H9 (cell line): ENCODE measurements around the gene ACTR2. TPM values are rescaled to one million over a fixed set of nuclear protein-coding genes. Genes with fewer than 3 reads are reported as not detected.

Experiments used
- DNase-seq: peaks from one replicate; pipeline ENCODE4 v3.0.0-alpha.2; 2017
- H2AFZ ChIP-seq: one replicate; pipeline ENCODE4 v1.6.1; 2013; ENCODE audit warnings: mild to moderate bottlenecking, low read length, control low read depth, moderate library complexity
- H2AK5ac ChIP-seq: 2 replicates; pipeline ENCODE4 v1.6.1; 2013; ENCODE audit warnings: low read length, control low read depth, mixed read lengths; ENCODE audit not compliant: insufficient read length
- H2BK120ac ChIP-seq: one replicate; pipeline ENCODE4 v1.6.1; 2013; ENCODE audit warnings: low read depth, mild to moderate bottlenecking, low read length, control low read depth, inconsistent platforms; ENCODE audit not compliant: poor library complexity, severe bottlenecking
- H2BK12ac ChIP-seq: 2 replicates; pipeline ENCODE4 v1.6.1; 2013; ENCODE audit warnings: low read length, control low read depth, mixed read lengths, low read depth; ENCODE audit not compliant: insufficient read length
- H2BK15ac ChIP-seq: 2 replicates; pipeline ENCODE4 v1.6.1; 2013; ENCODE audit warnings: low read depth, low read length, control low read depth
- H2BK20ac ChIP-seq: one replicate; pipeline ENCODE4 v1.6.1; 2013; ENCODE audit warnings: low read depth, mild to moderate bottlenecking, low read length, control low read depth, inconsistent platforms; ENCODE audit not compliant: poor library complexity, severe bottlenecking
- H2BK5ac ChIP-seq: 2 replicates; pipeline ENCODE4 v1.6.1; 2013; ENCODE audit warnings: low read length, control low read depth, mixed read lengths; ENCODE audit not compliant: insufficient read length
- H3K14ac ChIP-seq: 2 replicates; pipeline ENCODE4 v1.6.1; 2013; ENCODE audit warnings: low read length, control low read depth; ENCODE audit not compliant: insufficient read depth
- H3K18ac ChIP-seq: 2 replicates; pipeline ENCODE4 v1.6.1; 2013; ENCODE audit warnings: low read depth, mild to moderate bottlenecking, mixed read lengths, low read length, control low read depth; ENCODE audit not compliant: insufficient read length
- H3K23ac ChIP-seq: 2 replicates; pipeline ENCODE4 v1.6.1; 2013; ENCODE audit warnings: low read length, control low read depth, mixed read lengths, low read depth; ENCODE audit not compliant: insufficient read length
- H3K23me2 ChIP-seq: 2 replicates; pipeline ENCODE4 v1.6.1; 2013; ENCODE audit warnings: low read depth, mild to moderate bottlenecking, mixed read lengths, low read length, control low read depth; ENCODE audit not compliant: insufficient read length, poor library complexity, severe bottlenecking
- H3K27ac ChIP-seq: 2 replicates; pipeline ENCODE4 v1.5.1; 2013; ENCODE audit warnings: low read length, control low read depth, mixed read lengths, low read depth; ENCODE audit not compliant: insufficient read length
- H3K27me3 ChIP-seq: 2 replicates; pipeline ENCODE4 v1.6.1; 2013; ENCODE audit warnings: low read length, control low read depth, inconsistent platforms; ENCODE audit not compliant: insufficient read depth
- H3K4ac ChIP-seq: 2 replicates; pipeline ENCODE4 v1.6.1; 2013; ENCODE audit warnings: low read depth, mild to moderate bottlenecking, control low read depth, inconsistent platforms, low read length, moderate library complexity
- H3K4me1 ChIP-seq: 2 replicates; pipeline ENCODE4 v1.6.1; 2013; ENCODE audit warnings: low read length, control low read depth, inconsistent platforms; ENCODE audit not compliant: insufficient read depth
- H3K4me2 ChIP-seq: 2 replicates; pipeline ENCODE4 v1.6.1; 2013; ENCODE audit warnings: low read length, control low read depth, mixed read lengths; ENCODE audit not compliant: insufficient read length, insufficient read depth
- H3K56ac ChIP-seq: 2 replicates; pipeline ENCODE4 v1.6.1; 2013; ENCODE audit warnings: low read depth, mild to moderate bottlenecking, mixed read lengths, low read length, control low read depth; ENCODE audit not compliant: insufficient read length
- H3K79me1 ChIP-seq: 2 replicates; pipeline ENCODE4 v1.6.1; 2013; ENCODE audit warnings: low read depth, mild to moderate bottlenecking, moderate library complexity, low read length, control low read depth, inconsistent platforms; ENCODE audit not compliant: insufficient read depth, poor library complexity, severe bottlenecking
- H3K79me2 ChIP-seq: 2 replicates; pipeline ENCODE4 v1.6.1; 2013; ENCODE audit warnings: low read length, control low read depth, inconsistent platforms; ENCODE audit not compliant: insufficient read depth
- H3K9ac ChIP-seq: 2 replicates; pipeline ENCODE4 v1.6.1; 2013; ENCODE audit warnings: low read length, control low read depth, mixed read lengths; ENCODE audit not compliant: insufficient read length; ENCODE audit errors: extremely low read depth
- H3K9me3 ChIP-seq: one replicate; pipeline ENCODE4 v1.6.1; 2013; ENCODE audit warnings: low read depth, low read length, inconsistent platforms; ENCODE audit not compliant: control insufficient read depth
- H3T11ph ChIP-seq: one replicate; pipeline ENCODE4 v1.6.1; 2013; ENCODE audit warnings: mild to moderate bottlenecking, low read length, control low read depth, inconsistent platforms
- H4K20me1 ChIP-seq: one replicate; pipeline ENCODE4 v1.6.1; 2013; ENCODE audit not compliant: control insufficient read depth, insufficient read length, insufficient read depth
- H4K5ac ChIP-seq: 2 replicates; pipeline ENCODE4 v1.6.1; 2013; ENCODE audit warnings: low read depth, mild to moderate bottlenecking, mixed read lengths, low read length, control low read depth; ENCODE audit not compliant: insufficient read length
- H4K8ac ChIP-seq: replicated peaks from 2 replicates; pipeline ENCODE4 v1.6.1; 2013; ENCODE audit warnings: low read length, control low read depth, mixed read lengths, low read depth; ENCODE audit not compliant: insufficient read length
- H4K91ac ChIP-seq: 2 replicates; pipeline ENCODE4 v1.6.1; 2013; ENCODE audit warnings: low read depth, mild to moderate bottlenecking, moderate library complexity, mixed read lengths, low read length, control low read depth; ENCODE audit not compliant: insufficient read length
- H3K27ac Mint-ChIP-seq, 3 experiments: 2 replicates in 2 of 3; 3 replicates in 1 of 3; pipeline ENCODE4 v1.8.0; 2020 to 2021; ENCODE audit warnings: mixed read lengths in 3 of 3, mild to moderate bottlenecking in 1 of 3, moderate library complexity in 1 of 3
- H3K27me3 Mint-ChIP-seq: 2 replicates; pipeline ENCODE4 v1.8.0; 2021; ENCODE audit warnings: low read depth, mild to moderate bottlenecking, moderate library complexity, mixed read lengths
- H3K36me3 Mint-ChIP-seq, 3 experiments: 2 replicates in 2 of 3; 3 replicates in 1 of 3; pipeline ENCODE4 v1.8.0; 2020 to 2021; ENCODE audit warnings: low read depth in 3 of 3, mixed read lengths in 3 of 3; ENCODE audit not compliant: insufficient read depth in 1 of 3
- H3K4me1 Mint-ChIP-seq, 2 experiments: 2 replicates each; pipeline ENCODE4 v1.8.0; 2020; ENCODE audit warnings: mixed read lengths in 2 of 2
- H3K4me3 Mint-ChIP-seq, 2 experiments: 2 replicates in 1 of 2; 3 replicates in 1 of 2; pipeline ENCODE4 v1.8.0; 2020 to 2021; ENCODE audit warnings: mild to moderate bottlenecking in 2 of 2, mixed read lengths in 2 of 2, moderate library complexity in 1 of 2
- H3K9me3 Mint-ChIP-seq, 2 experiments: 2 replicates in 1 of 2; 3 replicates in 1 of 2; pipeline ENCODE4 v1.8.0; 2020; ENCODE audit warnings: mild to moderate bottlenecking in 2 of 2, mixed read lengths in 2 of 2, moderate library complexity in 1 of 2
- WGBS: extraction: QIAGEN DNeasy Blood & Tissue Kit; methylation state at CpG from one replicate; pipeline ENCODE4 v1.1.7; 2013; ENCODE audit warnings: missing lambda C conversion rate, low lambda C conversion rate, mixed read lengths; ENCODE audit not compliant: insufficient read length; ENCODE audit errors: extremely low coverage; 5-methylcytosine and 5-hydroxymethylcytosine counted together
- total RNA-seq: library from RNA; stranded (reverse); gene quantifications from 2 replicates; pipeline ENCODE4 v1.2.1, GENCODE V29; 2021
- TF ChIP-seq, protein P1 (sequence below): fragments of 200-600 bp; sonication (generic); conservative IDR thresholded peaks from 3 replicates; pipeline ENCODE4 v1.8.0; 2021; ENCODE audit warnings: antibody characterized with exemption, mild to moderate bottlenecking

The ACTR2 gene
- total RNA-seq, 1 experiment from 2014 or later = 176 TPM

GRCh38 chr2:65282477-65283053 lies 54.9 kb downstream of the ACTR2 start:
- Histone ChIP-seq H3K23me2 (no peaks in the 10 kb centered on the region), H2BK120ac (no peak overlapping the region), H3K14ac (no peak overlapping the region), H3K18ac (no peak overlapping the region), H4K91ac (no peak overlapping the region), H2BK5ac (no peak overlapping the region), H3K4me2 (no peak overlapping the region), H2BK12ac (no peak overlapping the region), H4K8ac (no peak overlapping the region), H3K56ac (no peak overlapping the region), H4K20me1 (no peaks in the 10 kb centered on the region), H3K27me3 (peaks cover 20% of the 10 kb centered on the region), H2BK15ac (no peak overlapping the region), H3K79me2 (no peaks in the 10 kb centered on the region), H3T11ph (no peak overlapping the region), H3K4me1 (no peaks in the 10 kb centered on the region), H3K4ac (no peak overlapping the region), H4K5ac (no peak overlapping the region), H3K79me1 (no peaks in the 10 kb centered on the region), H2AK5ac (no peak overlapping the region), H2AFZ (no peak overlapping the region), H3K9ac (no peak overlapping the region), H3K23ac (no peak overlapping the region), H2BK20ac (no peak overlapping the region), H3K9me3 (no peaks in the 10 kb centered on the region), H3K27ac (no peak overlapping the region)
- DNase-seq = no peak
- Mint-ChIP-seq H3K27ac (no peak overlapping the region), H3K27me3 (peaks cover 100% of the 10 kb centered on the region), H3K4me1 (peaks cover 0 to 8% of the 10 kb centered on the region in 2 experiments; a peak in 2 of 4 replicates), H3K9me3 (peaks cover 0 to 2% of the 10 kb centered on the region in 2 experiments; a peak in 1 of 5 replicates), H3K4me3 (no peak overlapping the region), H3K36me3 (no peaks in the 10 kb centered on the region)
- WGBS = no CpG with 5 or more reads among the region's 3 CpGs
- TF ChIP-seq, protein P1, sequence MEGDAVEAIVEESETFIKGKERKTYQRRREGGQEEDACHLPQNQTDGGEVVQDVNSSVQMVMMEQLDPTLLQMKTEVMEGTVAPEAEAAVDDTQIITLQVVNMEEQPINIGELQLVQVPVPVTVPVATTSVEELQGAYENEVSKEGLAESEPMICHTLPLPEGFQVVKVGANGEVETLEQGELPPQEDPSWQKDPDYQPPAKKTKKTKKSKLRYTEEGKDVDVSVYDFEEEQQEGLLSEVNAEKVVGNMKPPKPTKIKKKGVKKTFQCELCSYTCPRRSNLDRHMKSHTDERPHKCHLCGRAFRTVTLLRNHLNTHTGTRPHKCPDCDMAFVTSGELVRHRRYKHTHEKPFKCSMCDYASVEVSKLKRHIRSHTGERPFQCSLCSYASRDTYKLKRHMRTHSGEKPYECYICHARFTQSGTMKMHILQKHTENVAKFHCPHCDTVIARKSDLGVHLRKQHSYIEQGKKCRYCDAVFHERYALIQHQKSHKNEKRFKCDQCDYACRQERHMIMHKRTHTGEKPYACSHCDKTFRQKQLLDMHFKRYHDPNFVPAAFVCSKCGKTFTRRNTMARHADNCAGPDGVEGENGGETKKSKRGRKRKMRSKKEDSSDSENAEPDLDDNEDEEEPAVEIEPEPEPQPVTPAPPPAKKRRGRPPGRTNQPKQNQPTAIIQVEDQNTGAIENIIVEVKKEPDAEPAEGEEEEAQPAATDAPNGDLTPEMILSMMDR = no peak
